Suprapubic skin (tissue), 4 donors: ENCODE results near the gene THOC6. TPM values are rescaled to one million over a fixed set of nuclear protein-coding genes. Genes with fewer than 3 reads are reported as not detected.

Experiments
- DNase-seq, 2 donors: peaks; one replicate each; pipeline ENCODE4 v3.0.0-alpha.2; 2019; ENCODE audit warnings: low spot score in 2 of 2
- H3K27ac ChIP-seq: fragments of 200-600 bp; sonication (generic); one replicate; pipeline ENCODE4 v1.5.1; 2019
- H3K27me3 ChIP-seq: fragments of 200-600 bp; sonication (generic); one replicate; pipeline ENCODE4 v1.5.1; 2019
- H3K36me3 ChIP-seq: fragments of 200-600 bp; sonication (generic); one replicate; pipeline ENCODE4 v1.5.1; 2019
- H3K4me1 ChIP-seq: fragments of 200-600 bp; sonication (generic); one replicate; pipeline ENCODE4 v1.5.1; 2019
- H3K4me3 ChIP-seq: fragments of 200-600 bp; sonication (generic); one replicate; pipeline ENCODE4 v1.5.1; 2019; ENCODE audit warnings: mild to moderate bottlenecking
- H3K9me3 ChIP-seq: fragments of 200-600 bp; sonication (generic); one replicate; pipeline ENCODE4 v1.5.1; 2019
- CTCF ChIP-seq, 2 donors: fragments of 200-600 bp in 1 of 2; fragments of 450-650 bp in 1 of 2; sonication (generic) in 1 of 2; IDR thresholded peaks; one replicate each; pipeline ENCODE4 v1.5.1; 2016 to 2019; ENCODE audit warnings: antibody characterized with exemption in 2 of 2, mild to moderate bottlenecking in 1 of 2, moderate library complexity in 1 of 2
- EP300 ChIP-seq: sonication (generic); formaldehyde crosslinking; IDR thresholded peaks from one replicate; pipeline ENCODE4 v1.6.1; 2017; ENCODE audit warnings: antibody characterized with exemption
- POLR2A ChIP-seq, 2 donors: fragments of 450-650 bp; IDR thresholded peaks; one replicate each; pipeline ENCODE4 v1.6.1; 2017; ENCODE audit warnings: antibody characterized with exemption in 2 of 2, mild to moderate bottlenecking in 2 of 2, moderate library complexity in 2 of 2
- POLR2AphosphoS5 ChIP-seq, 3 donors: sonication (generic); formaldehyde crosslinking; IDR thresholded peaks; one replicate each; pipeline ENCODE4 v1.6.1; 2017; ENCODE audit warnings: antibody characterized with exemption in 3 of 3
- whole genome bisulfite sequencing: methylation state at CpG from one replicate; pipeline ENCODE4 v1.1.5; 2018; 5-methylcytosine and 5-hydroxymethylcytosine counted together
- total RNA-seq, 4 donors: library from RNA; depleted of rRNA; stranded (reverse); fragments of >200 nt; gene quantifications; one replicate each; pipeline ENCODE4 v1.1.0, GENCODE V29; 2016

Gene THOC6
- total RNA-seq, 4 donors from 2014 or later: 15.8 to 27.0 (median 24.9) TPM

- Histone ChIP-seq H3K9me3 (no peaks in the 10 kb centered on the region), H3K27me3 (peaks cover 14% of the 10 kb centered on the region), H3K4me3 (no peak overlapping the region), H3K4me1 (peaks cover 14% of the 10 kb centered on the region), H3K36me3 (no peaks in the 10 kb centered on the region), H3K27ac (no peak overlapping the region)
- TF ChIP-seq POLR2AphosphoS5 (IDR thresholded peaks at IDR 0.05) (no peak), CTCF (IDR thresholded peaks at IDR 0.05) (no peak), EP300 (no peak), POLR2A (IDR thresholded peaks at IDR 0.05) (no peak)
- WGBS: 94% methylated on average over 4 of the region's 4 CpGs
- DNase-seq: no peak
Measured at GRCh38 chr16:3000540-3000939, 23.3 kb upstream of the THOC6 start.

- H3K27ac ChIP-seq: no peak overlapping the region
- 74% methylated on average over 5 of the region's 12 CpGs for WGBS
- peaks cover 10% of the 10 kb centered on the region for H3K4me1 ChIP-seq
- H3K4me3 ChIP-seq: no peak overlapping the region
- no peaks in the 10 kb centered on the region for H3K36me3 ChIP-seq
- TF ChIP-seq POLR2A (IDR thresholded peaks at IDR 0.05): no peak
- TF ChIP-seq EP300: no peak
- TF ChIP-seq POLR2AphosphoS5 (IDR thresholded peaks at IDR 0.05): no peak
- H3K27me3 ChIP-seq: peaks cover 20% of the 10 kb centered on the region
- no peak for DNase-seq
- H3K9me3 ChIP-seq: no peaks in the 10 kb centered on the region
Measured at GRCh38 chr16:3001316-3001715, 22.5 kb upstream of the THOC6 start.

GRCh38 chr16:3003582-3004270 is 20.1 kb upstream of the THOC6 start:
- H3K4me1 ChIP-seq: peaks cover 25% of the 10 kb centered on the region
- H3K36me3 ChIP-seq: no peaks in the 10 kb centered on the region
- WGBS: 17% methylated on average over 23 of the region's 58 CpGs
- peak; percentile 95 to 98 for DNase-seq
- H3K27ac ChIP-seq: no peak overlapping the region
- peak in 1 of 2 donors; percentile 43 for TF ChIP-seq CTCF (IDR thresholded peaks at IDR 0.05)
- TF ChIP-seq EP300: no peak
- no peak for TF ChIP-seq POLR2A (IDR thresholded peaks at IDR 0.05)
- no peak for TF ChIP-seq POLR2AphosphoS5 (IDR thresholded peaks at IDR 0.05)
- peaks cover 44% of the 10 kb centered on the region for H3K27me3 ChIP-seq
- H3K9me3 ChIP-seq: no peaks in the 10 kb centered on the region
- H3K4me3 ChIP-seq: peak overlapping the region; percentile 42

- peak overlapping the region; percentile 42 for H3K4me3 ChIP-seq
- no peak for TF ChIP-seq CTCF (IDR thresholded peaks at IDR 0.05)
- TF ChIP-seq EP300: no peak
- no peak for TF ChIP-seq POLR2AphosphoS5 (IDR thresholded peaks at IDR 0.05)
- no peak for TF ChIP-seq POLR2A (IDR thresholded peaks at IDR 0.05)
- WGBS: no CpG with 5 or more reads among the region's 67 CpGs
- peaks cover 48% of the 10 kb centered on the region for H3K27me3 ChIP-seq
- H3K4me1 ChIP-seq: peaks cover 25% of the 10 kb centered on the region
- DNase-seq: no peak
- no peaks in the 10 kb centered on the region for H3K36me3 ChIP-seq
- no peaks in the 10 kb centered on the region for H3K9me3 ChIP-seq
- no peak overlapping the region for H3K27ac ChIP-seq
Measured at GRCh38 chr16:3004319-3004718, 19.5 kb upstream of the THOC6 start.

- Histone ChIP-seq H3K4me3 (peak overlapping the region; percentile 42), H3K36me3 (no peaks in the 10 kb centered on the region), H3K27ac (no peak overlapping the region), H3K9me3 (no peaks in the 10 kb centered on the region), H3K4me1 (peaks cover 25% of the 10 kb centered on the region), H3K27me3 (peaks cover 52% of the 10 kb centered on the region)
- DNase-seq: no peak
- 4% methylated on average over 12 of the region's 25 CpGs for WGBS
- TF ChIP-seq EP300: no peak
- TF ChIP-seq POLR2AphosphoS5 (IDR thresholded peaks at IDR 0.05): no peak
- TF ChIP-seq CTCF (IDR thresholded peaks at IDR 0.05): no peak
- TF ChIP-seq POLR2A (IDR thresholded peaks at IDR 0.05): no peak
Measured at GRCh38 chr16:3004781-3005284, 19.0 kb upstream of the THOC6 start.
